ENCODE data around the gene NADK2. TPM values are rescaled to one million over a fixed set of nuclear protein-coding genes. Genes with fewer than 3 reads are reported as not detected.

The NADK2 gene
- total RNA-seq, 1 experiment from 2014 or later: 21.2 TPM

- TF ChIP-seq POLR2A (IDR thresholded peaks at IDR 0.05; ENCODE audit: borderline replicate concordance, extremely low read depth, insufficient read depth, insufficient read length) (no peak), MAX (IDR thresholded peaks at IDR 0.05) (no peak), CBX3 (IDR thresholded peaks at IDR 0.05; ENCODE audit: low read depth) (no peak), EGR1 (IDR thresholded peaks at IDR 0.05; ENCODE audit: low read depth) (no peak), EZH2 (IDR thresholded peaks at IDR 0.05) (no peak), CTCF (IDR thresholded peaks at IDR 0.05 in 2 of 3, conservative IDR thresholded peaks at IDR 0.05 in 1 of 3; ENCODE audit: borderline replicate concordance in 1 of 3, insufficient read depth in 1 of 3, low read depth in 2 of 3, low read length in 2 of 3) (no peak), CEBPB (IDR thresholded peaks at IDR 0.05; ENCODE audit: low read depth) (no peak), RAD21 (IDR thresholded peaks at IDR 0.05; ENCODE audit: low read depth) (no peak), ZBTB33 (IDR thresholded peaks at IDR 0.05; ENCODE audit: extremely low read depth, insufficient replicate concordance, low read length) (no peak), SP1 (IDR thresholded peaks at IDR 0.05; ENCODE audit: low read depth) (no peak), TCF7L2 (IDR thresholded peaks at IDR 0.05; ENCODE audit: borderline replicate concordance, extremely low read depth, insufficient read depth, insufficient read length) (no peak), YY1 (IDR thresholded peaks at IDR 0.05; ENCODE audit: extremely low read depth, insufficient replicate concordance, low read depth, low read length) (no peak), REST (IDR thresholded peaks at IDR 0.05; ENCODE audit: low read depth) (no peak), POLR2AphosphoS5 (IDR thresholded peaks at IDR 0.05; ENCODE audit: low read depth, low read length) (no peak), ZFX (IDR thresholded peaks at IDR 0.05) (no peak), JUND (IDR thresholded peaks at IDR 0.05) (no peak), FOSL1 (IDR thresholded peaks at IDR 0.05; ENCODE audit: low read depth) (no peak), EZH2phosphoT487 (IDR thresholded peaks at IDR 0.05; ENCODE audit: borderline replicate concordance) (no peak)
- Histone ChIP-seq H3K9me3 (ENCODE audit: control insufficient read depth in 1 of 2, insufficient read depth in 1 of 2, low read depth in 1 of 2, low read length in 2 of 2) (no peaks in the 10 kb centered on the region), H3K79me2 (ENCODE audit: insufficient read depth, low read length) (no peaks in the 10 kb centered on the region), H3K27me3 (ENCODE audit: insufficient read depth, low read length) (no peaks in the 10 kb centered on the region), H3K4me2 (ENCODE audit: low read length) (no peak overlapping the region), H3K27ac (ENCODE audit: low read depth, low read length) (no peak overlapping the region), H4K20me1 (ENCODE audit: insufficient read depth) (no peaks in the 10 kb centered on the region), H3K9ac (ENCODE audit: low read length) (no peak overlapping the region), H3K9me2 (ENCODE audit: insufficient read depth) (no peaks in the 10 kb centered on the region), H3K4me1 (ENCODE audit: control insufficient read depth in 1 of 2, insufficient read depth in 2 of 2, low read length in 2 of 2) (no peaks in the 10 kb centered on the region), H2AFZ (ENCODE audit: low read depth, low read length, poor library complexity, severe bottlenecking) (no peak overlapping the region), H3K4me3 (replicated peaks in 1 of 2; ENCODE audit: low read depth in 1 of 2, low read length in 2 of 2) (no peak overlapping the region), H3K36me3 (ENCODE audit: control insufficient read depth in 1 of 2, insufficient read depth in 2 of 2, low read length in 2 of 2) (no peaks in the 10 kb centered on the region)
- intact Hi-C loops (cut with micrococcal nuclease): no loop called here
- ATAC-seq: no peak
- ChIA-PET POLR2A (interaction anchor here (1.4 kb wide), 1 partner anchor 9 kb away, joined by 4 read pairs; the partner anchor contains the start of gene NADK2), CTCF (interaction anchor here (1.7 kb wide), 1 partner anchor 8 kb away, joined by 7 read pairs; the partner anchor contains the start of gene NADK2), RAD21 (ENCODE audit: low non-redundant PET in 1 of 2, low total read pairs in 2 of 2, uncharacterized antibody in 2 of 2, unreplicated experiment in 2 of 2) (no interaction called here)
- BruUV-seq (replicated peaks): no TSS peak
- DNase-seq (ENCODE audit: low read depth, low spot score): no peak
Observed at GRCh38 chr5:36250427-36250826, 8.7 kb upstream of the NADK2 start.

Measured in HCT116 (cell line).